ENCODE measurements around the gene KCNH2. TPM values are rescaled to one million over a fixed set of nuclear protein-coding genes. Genes with fewer than 3 reads are reported as not detected.

Gene KCNH2
- total and polyA plus RNA-seq, 4 donors, result 0.23 to 2.4 (median 0.64) TPM

GRCh38 chr7:151019130-151019447 lies 41.0 kb upstream of the KCNH2 start:
- ATAC-seq (ENCODE audit: low FRiP score) (no peak), DNase-seq (no peak)
- no peaks in the 10 kb centered on the region for H3K9me3 ChIP-seq (ENCODE audit: control insufficient read depth, low read length)
- no peaks in the 10 kb centered on the region for H3K27me3 ChIP-seq (ENCODE audit: control insufficient read depth in 1 of 2, insufficient read depth in 2 of 2, low read length in 1 of 2)
- WGBS, 2 donors, result 9 to 14% methylated on average over 19 to 20 of the region's 20 CpGs
- intact Hi-C loops (cut with DNase I), result loop anchor here in 1 of 2 donors (5.0 kb wide), 1 partner anchor 122 kb away; no protein-coding TSS in a partner anchor
- no peaks in the 10 kb centered on the region for H3K4me1 ChIP-seq (ENCODE audit: control insufficient read depth in 1 of 2, insufficient read depth in 2 of 2, low read length in 2 of 2)
- H3K27ac ChIP-seq (ENCODE audit: low read depth in 1 of 2, low read length in 2 of 2), result no peak overlapping the region
- H3K36me3 ChIP-seq (ENCODE audit: control insufficient read depth in 1 of 2, insufficient read depth in 2 of 2, low read length in 1 of 2), result no peaks in the 10 kb centered on the region
- no peak overlapping the region for H3K4me3 ChIP-seq (ENCODE audit: low read length in 2 of 2)

- DNase-seq (no peak), ATAC-seq (ENCODE audit: low FRiP score) (no peak)
- intact Hi-C loops (cut with DNase I), result loop anchor here in 1 of 2 donors (5.0 kb wide), 1 partner anchor 121 kb away; no protein-coding TSS in a partner anchor
- H3K36me3 ChIP-seq (ENCODE audit: control insufficient read depth in 1 of 2, insufficient read depth in 2 of 2, low read length in 1 of 2), result no peaks in the 10 kb centered on the region
- 1% methylated on average over 26 to 82 of the region's 82 CpGs for WGBS, 2 donors
- no peak overlapping the region for H3K27ac ChIP-seq (ENCODE audit: low read depth in 1 of 2, low read length in 2 of 2)
- no peak overlapping the region for H3K4me3 ChIP-seq (ENCODE audit: low read length in 2 of 2)
- H3K4me1 ChIP-seq (ENCODE audit: control insufficient read depth in 1 of 2, insufficient read depth in 2 of 2, low read length in 2 of 2), result no peaks in the 10 kb centered on the region
- H3K9me3 ChIP-seq (ENCODE audit: control insufficient read depth, low read length), result no peaks in the 10 kb centered on the region
- H3K27me3 ChIP-seq (ENCODE audit: control insufficient read depth in 1 of 2, insufficient read depth in 2 of 2, low read length in 1 of 2), result no peaks in the 10 kb centered on the region
Observed at GRCh38 chr7:151018421-151019129, 40.5 kb upstream of the KCNH2 start.

GRCh38 chr7:151017953-151018420 lies 39.9 kb upstream of the KCNH2 start:
- Histone ChIP-seq H3K9me3 (ENCODE audit: control insufficient read depth, low read length) (no peaks in the 10 kb centered on the region), H3K27ac (ENCODE audit: low read depth in 1 of 2, low read length in 2 of 2) (no peak overlapping the region), H3K4me1 (ENCODE audit: control insufficient read depth in 1 of 2, insufficient read depth in 2 of 2, low read length in 2 of 2) (no peaks in the 10 kb centered on the region), H3K4me3 (ENCODE audit: low read length in 2 of 2) (no peak overlapping the region), H3K36me3 (ENCODE audit: control insufficient read depth in 1 of 2, insufficient read depth in 2 of 2, low read length in 1 of 2) (no peaks in the 10 kb centered on the region), H3K27me3 (ENCODE audit: control insufficient read depth in 1 of 2, insufficient read depth in 2 of 2, low read length in 1 of 2) (no peaks in the 10 kb centered on the region)
- whole genome bisulfite sequencing, 2 donors, result 3 to 4% methylated on average over 32 to 34 of the region's 34 CpGs
- DNase-seq (peak; percentile 75 to 92), ATAC-seq (ENCODE audit: low FRiP score) (peak; percentile 69)
- intact Hi-C loops (cut with DNase I), result loop anchor here in 1 of 2 donors (5.0 kb wide), 1 partner anchor 121 kb away; no protein-coding TSS in a partner anchor

DNA sequence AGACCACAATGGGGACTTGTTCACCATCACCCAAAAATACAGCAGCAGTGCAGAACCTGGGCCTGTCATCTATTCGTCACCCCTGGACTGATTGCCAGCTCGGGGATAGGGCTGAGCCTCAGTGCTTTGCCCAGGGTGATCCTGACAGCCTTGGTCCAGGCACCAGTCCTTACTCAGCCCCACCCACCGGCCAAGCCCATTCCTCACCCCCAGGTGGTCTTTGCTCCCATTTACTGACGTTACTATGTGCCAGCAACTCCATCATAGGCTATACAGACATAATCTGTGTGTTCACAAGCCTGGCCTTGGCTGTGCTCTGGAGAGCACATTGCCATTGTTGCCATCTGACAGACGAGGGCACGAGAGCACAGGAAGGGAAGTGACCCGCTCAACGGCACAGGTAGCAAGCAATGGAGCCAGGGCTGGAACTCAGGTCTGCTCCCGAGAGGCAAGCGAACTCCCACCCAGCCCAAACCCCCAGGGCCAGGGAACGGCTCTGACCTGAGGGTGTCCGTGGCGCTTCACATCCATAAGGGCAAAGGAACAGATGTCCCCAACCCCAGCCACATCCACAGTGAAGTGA lies 39.3 kb upstream of the KCNH2 start:
- DNase-seq (no peak), ATAC-seq (ENCODE audit: low FRiP score) (no peak)
- intact Hi-C loops (cut with DNase I), result loop anchor here in 1 of 2 donors (5.0 kb wide), 1 partner anchor 120 kb away; no protein-coding TSS in a partner anchor
- WGBS, 2 donors, result 42 to 46% methylated on average over 13 of the region's 13 CpGs
- no peak overlapping the region for H3K27ac ChIP-seq (ENCODE audit: low read depth in 1 of 2, low read length in 2 of 2)
- H3K4me3 ChIP-seq (ENCODE audit: low read length in 2 of 2), result no peak overlapping the region
- H3K27me3 ChIP-seq (ENCODE audit: control insufficient read depth in 1 of 2, insufficient read depth in 2 of 2, low read length in 1 of 2), result no peaks in the 10 kb centered on the region
- H3K36me3 ChIP-seq (ENCODE audit: control insufficient read depth in 1 of 2, insufficient read depth in 2 of 2, low read length in 1 of 2), result no peaks in the 10 kb centered on the region
- H3K9me3 ChIP-seq (ENCODE audit: control insufficient read depth, low read length), result no peaks in the 10 kb centered on the region
- H3K4me1 ChIP-seq (ENCODE audit: control insufficient read depth in 1 of 2, insufficient read depth in 2 of 2, low read length in 2 of 2), result no peaks in the 10 kb centered on the region

DNA sequence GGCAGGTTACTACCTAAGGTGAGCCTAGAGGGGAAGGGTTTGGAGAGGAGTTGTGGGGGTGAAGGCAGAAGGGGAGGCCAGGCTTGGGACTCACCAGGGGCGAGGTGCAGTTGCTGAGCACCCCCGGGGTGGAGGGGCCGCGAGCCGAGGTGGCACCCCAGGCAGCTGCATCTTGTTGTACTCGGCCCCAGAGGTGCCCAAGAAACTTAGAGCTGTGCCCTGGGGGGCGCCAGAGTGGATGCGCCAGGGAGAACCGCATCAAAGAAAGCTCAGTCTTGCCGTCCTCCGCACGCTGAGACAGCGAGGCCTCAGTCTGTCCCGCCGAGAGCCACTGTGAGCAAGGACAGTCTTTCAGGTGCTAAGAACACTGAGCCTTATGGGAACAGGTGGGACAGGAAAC lies 38.8 kb upstream of the KCNH2 start:
- Histone ChIP-seq H3K9me3 (ENCODE audit: control insufficient read depth, low read length) (no peaks in the 10 kb centered on the region), H3K4me1 (ENCODE audit: control insufficient read depth in 1 of 2, insufficient read depth in 2 of 2, low read length in 2 of 2) (no peaks in the 10 kb centered on the region), H3K27me3 (ENCODE audit: control insufficient read depth in 1 of 2, insufficient read depth in 2 of 2, low read length in 1 of 2) (no peaks in the 10 kb centered on the region), H3K4me3 (ENCODE audit: low read length in 2 of 2) (no peak overlapping the region), H3K27ac (ENCODE audit: low read depth in 1 of 2, low read length in 2 of 2) (no peak overlapping the region), H3K36me3 (ENCODE audit: control insufficient read depth in 1 of 2, insufficient read depth in 2 of 2, low read length in 1 of 2) (no peaks in the 10 kb centered on the region)
- 83 to 84% methylated on average over 15 of the region's 15 CpGs for WGBS, 2 donors
- no peak for ATAC-seq (ENCODE audit: low FRiP score)
- no peak for DNase-seq
- intact Hi-C loops (cut with DNase I), result loop anchor here in 1 of 2 donors (5.0 kb wide), 1 partner anchor 120 kb away; no protein-coding TSS in a partner anchor

DNA sequence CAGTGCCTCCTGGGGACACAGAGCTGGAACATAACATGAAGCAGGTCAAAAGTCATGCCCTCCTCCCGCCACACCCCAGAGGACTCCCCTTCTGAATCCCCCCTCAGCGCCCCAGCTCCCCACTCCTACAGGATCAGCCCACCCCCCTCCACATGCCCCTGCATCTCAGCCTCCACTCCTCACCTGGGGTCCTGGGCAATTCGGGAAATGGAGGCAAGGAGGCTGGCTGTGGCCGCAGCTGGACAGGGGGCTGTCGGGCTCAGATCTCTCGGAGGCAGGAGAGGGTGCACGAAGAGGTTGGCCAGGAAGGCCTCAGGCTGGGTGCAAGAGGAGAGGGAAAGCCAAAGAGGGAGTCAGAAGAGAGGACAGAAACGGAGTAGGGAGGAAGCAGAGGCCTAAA lies 38.4 kb upstream of the KCNH2 start:
- no peak for DNase-seq
- WGBS, 2 donors, result 80 to 88% methylated on average over 8 of the region's 8 CpGs
- Histone ChIP-seq H3K9me3 (ENCODE audit: control insufficient read depth, low read length) (no peaks in the 10 kb centered on the region), H3K27ac (ENCODE audit: low read depth in 1 of 2, low read length in 2 of 2) (no peak overlapping the region), H3K36me3 (ENCODE audit: control insufficient read depth in 1 of 2, insufficient read depth in 2 of 2, low read length in 1 of 2) (no peaks in the 10 kb centered on the region), H3K27me3 (ENCODE audit: control insufficient read depth in 1 of 2, insufficient read depth in 2 of 2, low read length in 1 of 2) (no peaks in the 10 kb centered on the region), H3K4me3 (ENCODE audit: low read length in 2 of 2) (no peak overlapping the region), H3K4me1 (ENCODE audit: control insufficient read depth in 1 of 2, insufficient read depth in 2 of 2, low read length in 2 of 2) (no peaks in the 10 kb centered on the region)
- ATAC-seq (ENCODE audit: low FRiP score), result no peak
- intact Hi-C loops (cut with DNase I), result loop anchor here in 1 of 2 donors (5.0 kb wide), 1 partner anchor 119 kb away; no protein-coding TSS in a partner anchor

DNA sequence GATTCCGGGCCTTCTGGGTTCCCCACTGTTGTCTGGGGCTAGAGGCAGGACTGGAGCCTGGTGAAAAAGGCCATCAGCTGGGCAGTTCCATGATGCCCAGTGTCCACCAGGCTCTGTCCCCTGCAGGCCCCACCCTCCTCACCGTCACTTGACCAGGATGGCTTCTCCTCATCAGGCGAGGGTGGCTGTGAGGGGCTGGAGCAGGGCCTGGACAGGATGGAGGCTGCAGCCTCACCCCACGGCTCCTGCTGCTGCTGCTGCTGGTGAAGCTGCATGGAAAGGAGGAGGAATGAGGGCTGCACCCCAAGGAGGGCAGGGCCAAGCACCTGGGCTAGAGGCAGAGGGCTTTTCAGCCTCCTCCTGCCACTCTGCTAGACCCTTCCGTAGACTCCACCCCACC lies 37.8 kb upstream of the KCNH2 start:
- ATAC-seq (ENCODE audit: low FRiP score), result no peak
- H3K9me3 ChIP-seq (ENCODE audit: control insufficient read depth, low read length), result no peaks in the 10 kb centered on the region
- no peak for DNase-seq
- no peaks in the 10 kb centered on the region for H3K27me3 ChIP-seq (ENCODE audit: control insufficient read depth in 1 of 2, insufficient read depth in 2 of 2, low read length in 1 of 2)
- intact Hi-C loops (cut with DNase I), result loop anchor here in 1 of 2 donors (5.0 kb wide), 1 partner anchor 119 kb away; no protein-coding TSS in a partner anchor
- 87 to 94% methylated on average over 5 of the region's 5 CpGs for WGBS, 2 donors
- no peak overlapping the region for H3K27ac ChIP-seq (ENCODE audit: low read depth in 1 of 2, low read length in 2 of 2)
- no peaks in the 10 kb centered on the region for H3K4me1 ChIP-seq (ENCODE audit: control insufficient read depth in 1 of 2, insufficient read depth in 2 of 2, low read length in 2 of 2)
- no peaks in the 10 kb centered on the region for H3K36me3 ChIP-seq (ENCODE audit: control insufficient read depth in 1 of 2, insufficient read depth in 2 of 2, low read length in 1 of 2)
- no peak overlapping the region for H3K4me3 ChIP-seq (ENCODE audit: low read length in 2 of 2)

GRCh38 chr7:151014950-151015349 lies 36.8 kb upstream of the KCNH2 start:
- 83 to 86% methylated on average over 8 of the region's 8 CpGs for WGBS, 2 donors
- intact Hi-C loops (cut with DNase I), result loop anchor here in 1 of 2 donors (5.0 kb wide), 1 partner anchor 118 kb away; no protein-coding TSS in a partner anchor
- Histone ChIP-seq H3K9me3 (ENCODE audit: control insufficient read depth, low read length) (no peaks in the 10 kb centered on the region), H3K27me3 (ENCODE audit: control insufficient read depth in 1 of 2, insufficient read depth in 2 of 2, low read length in 1 of 2) (no peaks in the 10 kb centered on the region), H3K4me1 (ENCODE audit: control insufficient read depth in 1 of 2, insufficient read depth in 2 of 2, low read length in 2 of 2) (no peaks in the 10 kb centered on the region), H3K27ac (ENCODE audit: low read depth in 1 of 2, low read length in 2 of 2) (no peak overlapping the region), H3K4me3 (ENCODE audit: low read length in 2 of 2) (no peak overlapping the region), H3K36me3 (ENCODE audit: control insufficient read depth in 1 of 2, insufficient read depth in 2 of 2, low read length in 1 of 2) (no peaks in the 10 kb centered on the region)
- DNase-seq (no peak), ATAC-seq (ENCODE audit: low FRiP score) (no peak)
